ENCODE measurements around the gene SNURF. TPM values are rescaled to one million over a fixed set of nuclear protein-coding genes. Genes with fewer than 3 reads are reported as not detected.

The SNURF gene
- total RNA-seq, 1 experiment from 2014 or later: 26.0 TPM

DNA sequence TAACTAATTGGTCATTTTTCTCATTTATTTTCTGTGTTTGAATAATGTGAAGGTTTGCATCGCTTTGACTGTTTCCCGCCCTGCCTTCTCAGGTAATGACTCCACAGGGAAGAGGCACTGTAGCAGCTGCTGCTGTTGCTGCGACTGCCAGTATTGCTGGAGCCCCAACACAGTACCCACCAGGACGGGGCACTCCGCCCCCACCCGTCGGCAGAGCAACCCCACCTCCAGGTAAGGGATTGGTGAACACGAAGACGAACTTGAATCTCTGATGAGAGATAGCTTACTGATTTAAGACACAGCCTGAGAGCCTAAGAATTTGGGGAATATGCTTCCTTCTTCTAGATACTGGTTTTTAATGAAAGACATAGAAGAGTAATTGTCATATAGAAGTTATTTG lies 22.9 kb downstream of the SNURF start:
- BruUV-seq (replicated peaks): no TSS peak
- DNase-seq (ENCODE audit: low spot score): no peak
- CTCF ChIA-PET: no interaction called here
- TF ChIP-seq, protein P1, sequence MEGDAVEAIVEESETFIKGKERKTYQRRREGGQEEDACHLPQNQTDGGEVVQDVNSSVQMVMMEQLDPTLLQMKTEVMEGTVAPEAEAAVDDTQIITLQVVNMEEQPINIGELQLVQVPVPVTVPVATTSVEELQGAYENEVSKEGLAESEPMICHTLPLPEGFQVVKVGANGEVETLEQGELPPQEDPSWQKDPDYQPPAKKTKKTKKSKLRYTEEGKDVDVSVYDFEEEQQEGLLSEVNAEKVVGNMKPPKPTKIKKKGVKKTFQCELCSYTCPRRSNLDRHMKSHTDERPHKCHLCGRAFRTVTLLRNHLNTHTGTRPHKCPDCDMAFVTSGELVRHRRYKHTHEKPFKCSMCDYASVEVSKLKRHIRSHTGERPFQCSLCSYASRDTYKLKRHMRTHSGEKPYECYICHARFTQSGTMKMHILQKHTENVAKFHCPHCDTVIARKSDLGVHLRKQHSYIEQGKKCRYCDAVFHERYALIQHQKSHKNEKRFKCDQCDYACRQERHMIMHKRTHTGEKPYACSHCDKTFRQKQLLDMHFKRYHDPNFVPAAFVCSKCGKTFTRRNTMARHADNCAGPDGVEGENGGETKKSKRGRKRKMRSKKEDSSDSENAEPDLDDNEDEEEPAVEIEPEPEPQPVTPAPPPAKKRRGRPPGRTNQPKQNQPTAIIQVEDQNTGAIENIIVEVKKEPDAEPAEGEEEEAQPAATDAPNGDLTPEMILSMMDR (conservative IDR thresholded peaks at IDR 0.05; ENCODE audit: low read depth, low read length): no peak
- TF ChIP-seq EZH2 (IDR thresholded peaks at IDR 0.05; ENCODE audit: borderline replicate concordance, low read depth, low read length, poor library complexity, severe bottlenecking): no peak
- POLR2A ChIA-PET (ENCODE audit: low non-redundant PET): no interaction called here
- intact Hi-C loops (cut with micrococcal nuclease; ENCODE audit: unreplicated experiment): no loop called here
- H3K27ac ChIP-seq (ENCODE audit: low read depth, low read length, poor library complexity, severe bottlenecking): no peak overlapping the region
- H3K27me3 ChIP-seq (replicated peaks; ENCODE audit: insufficient read depth, low read depth, low read length, poor library complexity): no peaks in the 10 kb centered on the region
- H3K4me1 ChIP-seq (ENCODE audit: insufficient read depth, low read length, poor library complexity, severe bottlenecking): no peaks in the 10 kb centered on the region
- H3K36me3 ChIP-seq (ENCODE audit: insufficient read depth, low read length, poor library complexity, severe bottlenecking): peaks cover 61% of the 10 kb centered on the region
- no peaks in the 10 kb centered on the region for H3K9me3 ChIP-seq (ENCODE audit: low read depth, low read length, poor library complexity, severe bottlenecking)
- no peak overlapping the region for H3K4me3 ChIP-seq (ENCODE audit: low read depth, low read length, poor library complexity, severe bottlenecking)

DNA sequence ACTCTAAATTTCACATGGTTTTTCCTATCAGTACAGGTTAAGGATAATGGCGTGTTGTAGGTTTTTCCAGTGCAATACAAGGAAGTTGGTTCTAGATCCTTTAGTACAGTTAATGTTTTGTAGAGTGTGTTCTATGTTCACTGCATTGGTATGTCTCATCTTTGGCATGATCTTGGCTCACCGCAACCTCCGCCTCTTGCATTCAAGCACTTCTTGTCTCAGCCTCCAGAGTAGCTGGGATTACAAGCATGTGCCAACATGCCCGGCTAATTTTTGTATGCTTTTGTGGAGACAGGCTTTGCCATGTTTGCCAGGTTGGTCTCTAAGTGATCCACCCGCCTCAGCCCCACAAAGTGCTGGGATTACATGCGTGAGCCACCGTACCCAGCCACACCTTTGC lies 30.4 kb downstream of the SNURF start:
- intact Hi-C loops (cut with micrococcal nuclease; ENCODE audit: unreplicated experiment): no loop called here
- Histone ChIP-seq H3K36me3 (ENCODE audit: insufficient read depth, low read length, poor library complexity, severe bottlenecking) (peaks cover 18% of the 10 kb centered on the region), H3K4me3 (ENCODE audit: low read depth, low read length, poor library complexity, severe bottlenecking) (no peak overlapping the region), H3K4me1 (ENCODE audit: insufficient read depth, low read length, poor library complexity, severe bottlenecking) (no peaks in the 10 kb centered on the region), H3K27ac (ENCODE audit: low read depth, low read length, poor library complexity, severe bottlenecking) (no peak overlapping the region), H3K9me3 (ENCODE audit: low read depth, low read length, poor library complexity, severe bottlenecking) (peaks cover 25% of the 10 kb centered on the region), H3K27me3 (replicated peaks; ENCODE audit: insufficient read depth, low read depth, low read length, poor library complexity) (no peaks in the 10 kb centered on the region)
- DNase-seq (ENCODE audit: low spot score): no peak
- POLR2A ChIA-PET (ENCODE audit: low non-redundant PET): no interaction called here
- BruUV-seq (replicated peaks): no TSS peak
- CTCF ChIA-PET: no interaction called here
- TF ChIP-seq, protein P1 (conservative IDR thresholded peaks at IDR 0.05; ENCODE audit: low read depth, low read length): no peak
- no peak for TF ChIP-seq EZH2 (IDR thresholded peaks at IDR 0.05; ENCODE audit: borderline replicate concordance, low read depth, low read length, poor library complexity, severe bottlenecking)

DNA sequence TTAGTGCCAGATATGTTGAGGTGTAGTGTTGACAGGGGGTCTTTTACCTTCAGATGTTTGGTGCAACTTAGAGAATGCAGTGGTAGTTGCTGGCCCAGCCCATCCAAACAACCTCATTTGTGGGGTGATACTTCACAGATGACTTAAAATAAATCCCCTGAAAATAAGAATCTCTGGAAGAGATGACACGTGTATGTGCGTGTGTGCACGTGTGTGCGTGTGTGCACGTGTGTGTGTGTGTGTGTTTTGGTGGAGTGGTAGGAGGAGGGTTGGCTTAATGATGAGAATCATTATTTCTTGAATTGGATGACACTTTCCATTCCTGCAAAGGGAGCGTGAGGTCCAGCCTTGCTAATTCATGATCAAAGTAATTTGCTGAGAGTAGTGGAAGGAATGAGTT lies 31.9 kb downstream of the SNURF start:
- H3K36me3 ChIP-seq (ENCODE audit: insufficient read depth, low read length, poor library complexity, severe bottlenecking): peaks cover 11% of the 10 kb centered on the region
- ChIA-PET POLR2A (ENCODE audit: low non-redundant PET) (no interaction called here), CTCF (no interaction called here)
- no peaks in the 10 kb centered on the region for H3K27me3 ChIP-seq (replicated peaks; ENCODE audit: insufficient read depth, low read depth, low read length, poor library complexity)
- BruUV-seq (replicated peaks): no TSS peak
- intact Hi-C loops (cut with micrococcal nuclease; ENCODE audit: unreplicated experiment): no loop called here
- H3K4me1 ChIP-seq (ENCODE audit: insufficient read depth, low read length, poor library complexity, severe bottlenecking): no peaks in the 10 kb centered on the region
- peaks cover 29% of the 10 kb centered on the region for H3K9me3 ChIP-seq (ENCODE audit: low read depth, low read length, poor library complexity, severe bottlenecking)
- H3K27ac ChIP-seq (ENCODE audit: low read depth, low read length, poor library complexity, severe bottlenecking): no peak overlapping the region
- DNase-seq (ENCODE audit: low spot score): no peak
- H3K4me3 ChIP-seq (ENCODE audit: low read depth, low read length, poor library complexity, severe bottlenecking): no peak overlapping the region
- TF ChIP-seq, protein P1 (conservative IDR thresholded peaks at IDR 0.05; ENCODE audit: low read depth, low read length): no peak
- TF ChIP-seq EZH2 (IDR thresholded peaks at IDR 0.05; ENCODE audit: borderline replicate concordance, low read depth, low read length, poor library complexity, severe bottlenecking): no peak

Other genes with a start within 250 kb of the SNURF start
- gene SNRPN, start within 50 bp of the SNURF start, total RNA-seq (2021): 83.0 and 99.6 TPM in 2 replicates

All from A673 (cell line).